ENCODE measurements around the gene MBD5. TPM values are rescaled to one million over a fixed set of nuclear protein-coding genes. Genes with fewer than 3 reads are reported as not detected.

Gene MBD5
- total RNA-seq, 4 donors from 2014 or later, result 22.9 to 44.2 (median 40.2) TPM

DNA sequence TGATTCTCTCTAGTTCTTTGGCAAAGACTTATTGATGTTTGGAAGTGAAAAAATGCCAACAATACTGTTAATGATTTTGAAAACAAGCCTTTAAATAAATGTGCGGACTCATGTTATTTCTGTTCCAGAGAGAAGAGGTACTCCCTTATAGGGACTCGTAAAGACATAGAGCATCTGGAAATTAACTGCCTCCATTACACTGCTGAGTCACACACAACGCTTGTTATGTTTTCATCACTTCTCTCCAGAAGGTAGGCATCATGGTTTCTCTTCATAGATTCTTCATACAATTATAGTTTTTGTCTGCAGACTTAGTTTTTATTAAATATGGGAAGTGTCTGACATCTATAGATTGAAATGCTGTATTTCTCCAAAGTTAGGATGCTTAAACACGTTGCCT lies 321.2 kb downstream of the MBD5 start:
- Histone ChIP-seq H3K27me3 (no peaks in the 10 kb centered on the region), H3K36me3 (peaks cover 0 to 5% (median 0%) of the 10 kb centered on the region in 3 donors), H3K9me3 (no peaks in the 10 kb centered on the region), H3K4me1 (no peaks in the 10 kb centered on the region), H3K4me3 (no peak overlapping the region), H3K27ac (no peak overlapping the region)
- no peak for DNase-seq
- TF ChIP-seq POLR2A (IDR thresholded peaks at IDR 0.05), result no peak
- TF ChIP-seq, protein P1, sequence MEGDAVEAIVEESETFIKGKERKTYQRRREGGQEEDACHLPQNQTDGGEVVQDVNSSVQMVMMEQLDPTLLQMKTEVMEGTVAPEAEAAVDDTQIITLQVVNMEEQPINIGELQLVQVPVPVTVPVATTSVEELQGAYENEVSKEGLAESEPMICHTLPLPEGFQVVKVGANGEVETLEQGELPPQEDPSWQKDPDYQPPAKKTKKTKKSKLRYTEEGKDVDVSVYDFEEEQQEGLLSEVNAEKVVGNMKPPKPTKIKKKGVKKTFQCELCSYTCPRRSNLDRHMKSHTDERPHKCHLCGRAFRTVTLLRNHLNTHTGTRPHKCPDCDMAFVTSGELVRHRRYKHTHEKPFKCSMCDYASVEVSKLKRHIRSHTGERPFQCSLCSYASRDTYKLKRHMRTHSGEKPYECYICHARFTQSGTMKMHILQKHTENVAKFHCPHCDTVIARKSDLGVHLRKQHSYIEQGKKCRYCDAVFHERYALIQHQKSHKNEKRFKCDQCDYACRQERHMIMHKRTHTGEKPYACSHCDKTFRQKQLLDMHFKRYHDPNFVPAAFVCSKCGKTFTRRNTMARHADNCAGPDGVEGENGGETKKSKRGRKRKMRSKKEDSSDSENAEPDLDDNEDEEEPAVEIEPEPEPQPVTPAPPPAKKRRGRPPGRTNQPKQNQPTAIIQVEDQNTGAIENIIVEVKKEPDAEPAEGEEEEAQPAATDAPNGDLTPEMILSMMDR (IDR thresholded peaks at IDR 0.05), result no peak

DNA sequence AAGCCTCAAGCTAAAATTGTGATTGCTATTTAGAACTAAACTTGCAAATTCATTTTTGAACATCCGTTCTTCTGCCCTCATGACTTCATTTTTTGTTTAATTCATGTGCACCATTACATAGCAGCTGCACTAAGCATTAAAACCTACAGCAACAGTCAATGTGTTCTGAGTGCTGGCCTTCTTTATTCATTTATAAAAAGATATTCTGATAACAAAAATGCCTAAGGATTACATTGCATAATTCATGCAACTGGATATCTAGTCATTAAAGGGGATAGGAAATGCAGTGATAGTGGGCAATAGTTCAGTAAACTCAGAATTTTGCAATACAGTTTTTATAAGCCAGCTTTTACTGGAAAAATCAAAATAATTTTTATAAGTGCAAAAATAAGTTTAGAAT lies 329.3 kb downstream of the MBD5 start:
- Histone ChIP-seq H3K4me1 (no peaks in the 10 kb centered on the region), H3K9me3 (no peaks in the 10 kb centered on the region), H3K36me3 (no peaks in the 10 kb centered on the region), H3K27me3 (no peaks in the 10 kb centered on the region), H3K4me3 (no peak overlapping the region), H3K27ac (no peak overlapping the region)
- TF ChIP-seq, protein P1 (IDR thresholded peaks at IDR 0.05), result no peak
- no peak for TF ChIP-seq POLR2A (IDR thresholded peaks at IDR 0.05)
- no peak for DNase-seq

DNA sequence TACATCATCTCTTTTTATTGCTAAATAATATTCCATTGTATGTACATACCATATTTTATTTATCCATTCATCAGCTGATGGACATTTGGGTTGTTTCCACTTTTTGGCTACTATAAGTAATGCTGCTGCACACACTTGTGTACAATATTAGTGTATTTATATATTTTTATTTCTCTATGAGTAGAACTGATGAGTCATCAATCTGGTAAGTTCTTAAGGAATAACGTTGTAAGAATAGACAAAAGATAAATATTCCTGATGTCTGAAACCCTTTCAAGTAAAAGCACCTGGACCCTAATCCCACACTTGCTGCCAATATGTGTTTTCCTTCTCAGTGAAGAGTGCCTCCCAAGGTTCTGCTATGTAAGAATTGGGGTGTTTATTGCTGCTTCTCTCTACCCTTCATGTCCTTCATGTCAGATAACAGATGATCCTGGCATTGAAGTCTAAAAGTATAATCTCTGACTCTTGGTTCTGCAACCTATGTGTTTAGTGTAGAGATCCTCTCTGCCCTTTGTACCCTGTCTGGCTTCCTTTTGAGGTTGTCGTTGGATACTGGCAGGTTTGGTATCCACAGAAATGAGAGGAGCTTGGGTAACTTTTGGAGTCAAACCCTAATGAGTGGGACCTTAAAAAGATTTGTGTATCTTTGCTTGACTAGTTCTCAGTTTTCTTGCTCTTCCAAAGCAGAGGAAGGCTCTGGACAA lies 330.7 kb downstream of the MBD5 start:
- H3K4me3 ChIP-seq, result no peak overlapping the region
- no peaks in the 10 kb centered on the region for H3K9me3 ChIP-seq
- H3K36me3 ChIP-seq, result no peaks in the 10 kb centered on the region
- TF ChIP-seq, protein P1 (IDR thresholded peaks at IDR 0.05), result no peak
- no peak for TF ChIP-seq POLR2A (IDR thresholded peaks at IDR 0.05)
- no peak for DNase-seq
- no peak overlapping the region for H3K27ac ChIP-seq
- no peaks in the 10 kb centered on the region for H3K27me3 ChIP-seq
- H3K4me1 ChIP-seq, result no peaks in the 10 kb centered on the region

DNA sequence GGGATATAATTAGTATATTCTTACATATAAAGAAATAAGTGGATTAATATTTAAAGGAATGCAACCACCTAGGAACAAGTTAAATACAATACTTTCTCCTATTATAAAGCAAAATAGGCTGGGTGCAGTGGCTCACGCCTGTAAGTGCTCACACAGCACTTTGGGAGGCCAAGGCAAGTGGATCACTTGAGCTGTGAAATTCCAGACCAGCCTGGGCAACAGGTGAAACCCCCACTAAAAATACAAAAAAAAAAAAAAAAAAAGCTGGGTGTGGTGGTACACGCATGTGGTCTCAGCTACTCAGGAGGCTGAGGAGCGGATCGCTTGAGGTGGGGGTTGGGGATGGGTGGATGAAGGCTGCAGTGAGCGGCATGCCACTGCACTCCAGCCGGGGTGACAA lies 337.5 kb downstream of the MBD5 start:
- no peak for TF ChIP-seq POLR2A (IDR thresholded peaks at IDR 0.05)
- TF ChIP-seq, protein P1 (IDR thresholded peaks at IDR 0.05), result no peak
- H3K4me3 ChIP-seq, result no peak overlapping the region
- H3K36me3 ChIP-seq, result no peaks in the 10 kb centered on the region
- H3K4me1 ChIP-seq, result no peaks in the 10 kb centered on the region
- H3K27me3 ChIP-seq, result no peaks in the 10 kb centered on the region
- DNase-seq, result no peak
- H3K9me3 ChIP-seq, result no peaks in the 10 kb centered on the region
- H3K27ac ChIP-seq, result no peak overlapping the region

DNA sequence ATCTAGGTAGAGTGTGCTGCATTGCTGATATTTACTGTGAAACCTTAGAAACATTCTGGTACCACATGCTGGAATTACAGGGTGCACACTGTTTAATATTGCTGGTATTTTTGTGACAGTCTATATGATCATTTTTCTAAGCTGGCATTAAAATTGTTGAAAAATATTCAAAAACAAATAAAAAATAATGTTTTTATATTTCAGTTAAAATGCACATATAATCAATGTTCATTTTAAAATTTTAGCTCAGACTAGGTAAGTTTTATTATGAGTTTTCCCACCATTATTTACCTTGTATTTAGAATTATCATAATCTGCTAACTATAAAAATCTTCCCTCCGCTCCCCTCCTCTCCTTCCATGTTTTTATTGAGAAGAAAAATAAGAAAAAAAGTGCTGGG lies 339.8 kb downstream of the MBD5 start:
- no peaks in the 10 kb centered on the region for H3K9me3 ChIP-seq
- no peak for TF ChIP-seq POLR2A (IDR thresholded peaks at IDR 0.05)
- TF ChIP-seq, protein P1 (IDR thresholded peaks at IDR 0.05), result no peak
- no peaks in the 10 kb centered on the region for H3K4me1 ChIP-seq
- H3K27me3 ChIP-seq, result no peaks in the 10 kb centered on the region
- H3K36me3 ChIP-seq, result no peaks in the 10 kb centered on the region
- no peak overlapping the region for H3K27ac ChIP-seq
- DNase-seq, result no peak
- H3K4me3 ChIP-seq, result no peak overlapping the region

All from Peyer's patch (tissue), 4 donors.